Measurements from ENCODE around the gene GBF1. TPM values are rescaled to one million over a fixed set of nuclear protein-coding genes. Genes with fewer than 3 reads are reported as not detected.

Gene GBF1
- total RNA-seq, 6 experiments from 2014 or later, result 67.2 to 83.6 (median 74.2) TPM

DNA sequence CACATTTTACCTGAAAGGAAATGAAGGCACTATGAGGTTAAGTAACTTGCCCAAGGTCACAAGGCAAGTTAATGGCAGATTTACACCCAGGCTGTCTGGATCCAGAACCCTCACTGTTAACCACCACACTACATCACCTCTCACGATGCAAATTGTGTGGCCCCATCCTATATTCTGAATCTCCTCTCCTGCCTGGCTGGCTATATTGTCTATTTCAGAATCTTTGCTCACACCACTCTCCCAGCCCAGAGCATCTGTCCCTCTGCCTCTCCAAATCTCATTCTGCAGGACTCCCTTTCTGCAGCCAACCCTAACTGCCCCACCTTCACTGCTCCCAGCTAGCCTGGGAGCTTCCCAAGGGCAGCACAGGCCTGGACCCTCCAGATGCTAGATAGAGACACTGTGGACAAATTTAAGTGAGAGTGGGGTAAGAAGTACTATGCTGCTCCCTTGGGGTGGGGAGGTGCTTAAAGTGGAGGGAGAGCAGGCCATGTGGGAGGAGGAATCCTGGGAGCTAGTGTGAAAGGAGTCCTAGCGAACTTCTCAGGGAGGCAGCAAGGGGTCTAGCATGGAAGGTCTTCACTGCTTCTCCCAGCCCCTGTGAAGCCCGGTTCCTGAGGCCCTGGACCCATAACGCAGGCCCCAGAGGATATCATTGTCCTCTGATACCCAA is 186.3 kb downstream of the GBF1 start:
- no peaks in the 10 kb centered on the region for H3K36me3 Mint-ChIP-seq (ENCODE audit: low read depth)
- H3K4me1 Mint-ChIP-seq (ENCODE audit: low read depth), result peaks cover 44% of the 10 kb centered on the region
- peaks cover 2% of the 10 kb centered on the region for H3K27me3 Mint-ChIP-seq (ENCODE audit: insufficient read depth)
- no peak for TF ChIP-seq CTCF (IDR thresholded peaks at IDR 0.05)
- peak overlapping the region; percentile 93 for H3K4me3 Mint-ChIP-seq
- peak overlapping the region; percentile 93 for H3K27ac Mint-ChIP-seq
- no peak for DNase-seq
- no peaks in the 10 kb centered on the region for H3K9me3 Mint-ChIP-seq

Other genes starting within 250 kb of the GBF1 start
- gene ARMH3, start 189.4 kb upstream of the GBF1 start, total RNA-seq (2021; fragmentation: NEBNext Ultra II Directional; extraction: Animal tissue kit (Norgen Biotek cat#: 25700)), result 10 to 100 TPM; 18.0 to 21.7 (median 18.8) TPM
- gene HPS6, start 180.2 kb upstream of the GBF1 start, total RNA-seq (2021; fragmentation: NEBNext Ultra II Directional; extraction: Animal tissue kit (Norgen Biotek cat#: 25700)), result 10 to 100 TPM; 22.0 to 29.4 (median 24.0) TPM
- 10 to 100 TPM; 51.6 to 64.8 (median 59.3) TPM for gene LDB1, start 125.2 kb upstream of the GBF1 start, total RNA-seq (2021; fragmentation: NEBNext Ultra II Directional; extraction: Animal tissue kit (Norgen Biotek cat#: 25700))
- gene PPRC1, start 112.5 kb upstream of the GBF1 start, total RNA-seq (2021; fragmentation: NEBNext Ultra II Directional; extraction: Animal tissue kit (Norgen Biotek cat#: 25700)), result 10 to 100 TPM; 49.4 to 56.6 (median 53.8) TPM
- gene NOLC1, start 93.1 kb upstream of the GBF1 start, total RNA-seq (2021; fragmentation: NEBNext Ultra II Directional; extraction: Animal tissue kit (Norgen Biotek cat#: 25700)), result 10 to 100 TPM; 47.6 to 62.2 (median 58.4) TPM
- under 1 TPM in 4 of 6 experiments, not detected in 2; 0.11 to 0.21 (median 0.16) TPM for gene ELOVL3, start 19.2 kb upstream of the GBF1 start, total RNA-seq (2021; fragmentation: NEBNext Ultra II Directional; extraction: Animal tissue kit (Norgen Biotek cat#: 25700))
- under 1 TPM in 1 of 6 experiments, not detected in 5; 0.14 TPM for gene PITX3, start 4.0 kb upstream of the GBF1 start, total RNA-seq (2021; fragmentation: NEBNext Ultra II Directional; extraction: Animal tissue kit (Norgen Biotek cat#: 25700))
- 10 to 100 TPM; 23.1 to 27.4 (median 26.1) TPM for gene NFKB2, start 150.2 kb downstream of the GBF1 start, total RNA-seq (2021; fragmentation: NEBNext Ultra II Directional; extraction: Animal tissue kit (Norgen Biotek cat#: 25700))
- 1 to 10 TPM in 2 of 6 experiments, under 1 TPM in 4; 0.37 to 1.4 (median 0.69) TPM for gene PSD, start 173.3 kb downstream of the GBF1 start, total RNA-seq (2021; fragmentation: NEBNext Ultra II Directional; extraction: Animal tissue kit (Norgen Biotek cat#: 25700))
- 10 to 100 TPM in 4 of 6 experiments, 1 to 10 TPM in 2; 9.2 to 13.2 (median 11.5) TPM for gene FBXL15, start 175.3 kb downstream of the GBF1 start, total RNA-seq (2021; fragmentation: NEBNext Ultra II Directional; extraction: Animal tissue kit (Norgen Biotek cat#: 25700))
- 10 to 100 TPM; 62.6 to 75.9 (median 72.5) TPM for gene CUEDC2, start 187.0 kb downstream of the GBF1 start, total RNA-seq (2021; fragmentation: NEBNext Ultra II Directional; extraction: Animal tissue kit (Norgen Biotek cat#: 25700))
- under 1 TPM in 1 of 6 experiments, not detected in 5; 0.12 TPM for gene C10orf95, start 206.0 kb downstream of the GBF1 start, total RNA-seq (2021; fragmentation: NEBNext Ultra II Directional; extraction: Animal tissue kit (Norgen Biotek cat#: 25700))

All from HFFc6 (cell line).